ENCODE measurements around the gene SNX27.

The SNX27 gene

GRCh38 chr1:151716405-151716762 is 104.5 kb downstream of the SNX27 start:
- CTCF ChIA-PET: interaction anchor here (0.9 to 2.6 kb wide), 2 partner anchors 18 to 123 kb away, joined by 3 to 10 read pairs; no protein-coding TSS in a partner anchor
- POLR2A ChIA-PET: no interaction called here

GRCh38 chr1:151716771-151717631 is 105.2 kb downstream of the SNX27 start, which contains the start of gene CELF3:
Gene CELF3, minus strand, starts transcription at chr1:151716803. Its CDS starts 783 bp downstream, at chr1:151716020.
- CTCF ChIA-PET: interaction anchor here (0.9 to 2.6 kb wide), 3 partner anchors 17 to 123 kb away, joined by 3 to 10 read pairs (median 4); partner anchors contain the start of gene MRPL9
- TF ChIP-seq CTCF (IDR thresholded peaks at IDR 0.05; ENCODE audit: control extremely low read depth, extremely low read depth, low read depth, missing control alignments): no peak
- no peak for DNase-seq (ENCODE audit: extremely low spot score)
- POLR2A ChIA-PET: no interaction called here

More at GRCh38 chr1:151716405-151716762, 104.5 kb downstream of the SNX27 start:
- DNase-seq (ENCODE audit: extremely low spot score): no peak
- no peak for TF ChIP-seq CTCF (IDR thresholded peaks at IDR 0.05; ENCODE audit: control extremely low read depth, extremely low read depth, low read depth, missing control alignments)

DNA sequence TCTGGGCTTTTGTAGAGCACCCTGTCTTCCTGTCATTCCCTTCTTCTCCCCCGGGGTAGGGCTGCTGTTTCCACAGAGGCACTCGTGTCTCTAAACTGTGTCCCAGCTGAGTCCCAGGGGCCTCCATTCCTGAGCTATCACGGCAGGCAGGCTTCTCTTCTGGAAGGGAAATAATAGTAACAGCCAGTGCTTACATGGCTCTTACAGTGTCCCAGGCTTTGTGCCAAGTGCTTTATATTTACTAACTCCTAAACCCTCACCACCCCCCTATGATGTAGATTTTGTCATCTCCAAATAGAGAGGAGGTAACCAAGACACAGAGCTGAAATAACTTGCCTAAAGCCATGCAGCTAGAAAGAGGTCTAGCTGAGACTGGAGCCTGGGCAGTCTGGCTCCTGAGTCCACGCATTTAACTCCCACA is 106.2 kb downstream of the SNX27 start:
- ChIA-PET CTCF (interaction anchor here (1.1 kb wide), 1 partner anchor 45 kb away, joined by 4 read pairs; the partner anchor contains the start of gene MRPL9), POLR2A (no interaction called here)
- no peak for DNase-seq (ENCODE audit: extremely low spot score)
- no peak for TF ChIP-seq CTCF (IDR thresholded peaks at IDR 0.05; ENCODE audit: control extremely low read depth, extremely low read depth, low read depth, missing control alignments)

DNA sequence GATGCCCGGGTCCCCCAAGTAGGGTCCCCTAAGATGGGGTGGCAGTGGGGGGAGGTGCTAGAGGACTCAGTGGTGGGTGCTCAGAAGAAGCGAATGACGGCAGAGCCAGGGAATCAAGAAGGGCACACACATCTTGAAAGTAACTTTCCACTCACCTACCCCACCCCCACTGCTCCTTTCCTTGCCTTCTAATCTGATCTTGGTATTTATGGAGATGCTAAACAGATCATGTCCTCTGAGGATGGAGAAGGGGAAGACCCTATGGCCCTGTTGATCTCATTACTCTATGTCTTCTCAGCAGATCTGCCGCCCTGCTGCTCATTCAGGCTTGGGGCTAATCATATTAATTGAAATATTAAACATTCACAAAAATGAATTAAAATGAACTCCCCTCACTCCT is 106.8 kb downstream of the SNX27 start:
- CTCF ChIA-PET: no interaction called here
- DNase-seq (ENCODE audit: extremely low spot score): no peak
- POLR2A ChIA-PET: no interaction called here
- no peak for TF ChIP-seq CTCF (IDR thresholded peaks at IDR 0.05; ENCODE audit: control extremely low read depth, extremely low read depth, low read depth, missing control alignments)

GRCh38 chr1:151720125-151720524 is 108.3 kb downstream of the SNX27 start:
- no peak for TF ChIP-seq CTCF (IDR thresholded peaks at IDR 0.05; ENCODE audit: control extremely low read depth, extremely low read depth, low read depth, missing control alignments)
- no peak for DNase-seq (ENCODE audit: extremely low spot score)
- ChIA-PET CTCF (interaction anchor here (0.9 to 1.7 kb wide), 4 partner anchors 15 to 199 kb away, joined by 3 to 6 read pairs (median 4); no protein-coding TSS in a partner anchor), POLR2A (interaction anchor here (0.7 kb wide), 1 partner anchor 11 kb away, joined by 3 read pairs; no protein-coding TSS in a partner anchor)

GRCh38 chr1:151720554-151720953 is 108.7 kb downstream of the SNX27 start:
- TF ChIP-seq CTCF (IDR thresholded peaks at IDR 0.05; ENCODE audit: control extremely low read depth, extremely low read depth, low read depth, missing control alignments): no peak
- ChIA-PET POLR2A (interaction anchor here (0.7 kb wide), 1 partner anchor 12 kb away, joined by 3 read pairs; no protein-coding TSS in a partner anchor), CTCF (interaction anchor here (0.9 to 1.7 kb wide), 4 partner anchors 15 to 200 kb away, joined by 3 to 6 read pairs (median 4); no protein-coding TSS in a partner anchor)
- DNase-seq (ENCODE audit: extremely low spot score): peak; percentile 73

Measured in GM10248 (cell line).